GM12878 (cell line): ENCODE results near the gene APLP2. TPM values are rescaled to one million over a fixed set of nuclear protein-coding genes. Genes with fewer than 3 reads are reported as not detected.

ENCODE experiments used
- ATAC-seq: fragments of 200-7000 bp; cut with Tn5 transposase; 3 replicates; pipeline ENCODE4 v1.9.1; 2020; ENCODE audit warnings: mild to moderate bottlenecking, moderate library complexity
- BruUV-seq: library from RNA; stranded (reverse); fragments of 400-500 nt; replicated peaks from 2 replicates; lab custom pipeline; 2021; lab: Mats Ljungman, UMichigan
- CTCF ChIA-PET: fragments of 300-600 bp; sonication (Branson Sonifier 250); formaldehyde crosslinking; extraction: SDS; loops from one replicate; lab custom pipeline; 2021; ENCODE audit warnings: inconsistent platforms; lab: Yijun Ruan, JAX
- POLR2A ChIA-PET: fragments of 350-600 bp; formaldehyde crosslinking; extraction: SDS; loops from one replicate; lab custom pipeline; 2021; ENCODE audit warnings: inconsistent platforms; lab: Charles Lee
- RAD21 ChIA-PET: fragments of 300-600 bp; sonication (Branson Sonifier 250); formaldehyde crosslinking; loops from one replicate; lab custom pipeline; 2023; ENCODE audit warnings: antibody characterized with exemption; ENCODE audit not compliant: unreplicated experiment; lab: Charles Lee
- SMC1A ChIA-PET: fragments of 300-600 bp; sonication (Branson Sonifier 250); formaldehyde crosslinking; loops from one replicate; lab custom pipeline; 2023; ENCODE audit not compliant: unreplicated experiment, uncharacterized antibody; lab: Charles Lee
- DNase-seq: peaks from one replicate; pipeline ENCODE4 v3.0.0-alpha.2; 2011; ENCODE audit warnings: low read depth, low spot score
- FAIRE-seq: peaks from 3 replicates; lab custom pipeline; 2011; peaks lifted over from hg19 to GRCh38; lab: Jason Lieb, UNC
- H2AFZ ChIP-seq: 2 replicates; pipeline ENCODE4 v1.6.0; 2011; ENCODE audit warnings: low read depth, low read length, control low read depth; ENCODE audit not compliant: control insufficient read depth
- H3K27ac ChIP-seq: 2 replicates; pipeline ENCODE4 v1.5.1; 2011; ENCODE audit warnings: control low read depth; ENCODE audit not compliant: control insufficient read depth, insufficient read depth
- H3K27me3 ChIP-seq, 2 experiments: replicated peaks in 1 of 2; 2 replicates each; pipeline versions ENCODE4 v1.6.0 to v1.6.1; 2011; ENCODE audit warnings: low read length in 1 of 2; ENCODE audit not compliant: control insufficient read depth in 2 of 2, insufficient read depth in 2 of 2
- H3K36me3 ChIP-seq, 2 experiments: 2 replicates each; pipeline ENCODE4 v1.5.1; 2011; ENCODE audit warnings: low read length in 1 of 2; ENCODE audit not compliant: control insufficient read depth in 2 of 2, insufficient read depth in 2 of 2
- H3K4me1 ChIP-seq: 2 replicates; pipeline ENCODE4 v1.6.1; 2011; ENCODE audit warnings: mild to moderate bottlenecking, low read length, moderate library complexity, mixed read lengths; ENCODE audit not compliant: control insufficient read depth, insufficient read depth
- H3K4me2 ChIP-seq: 2 replicates; pipeline ENCODE4 v1.6.0; 2011; ENCODE audit warnings: control low read depth; ENCODE audit not compliant: control insufficient read depth, insufficient read depth
- H3K4me3 ChIP-seq: fragments of 200-600 bp; sonication (generic); 2 replicates; pipeline ENCODE4 v1.5.1; 2016
- H3K79me2 ChIP-seq: 2 replicates; pipeline ENCODE4 v1.6.0; 2011; ENCODE audit warnings: low read length; ENCODE audit not compliant: control insufficient read depth, insufficient read depth
- H3K9ac ChIP-seq: 2 replicates; pipeline ENCODE4 v1.8.0; 2011; ENCODE audit warnings: low read length, control low read depth, mixed read lengths; ENCODE audit not compliant: control insufficient read depth, insufficient read depth
- H3K9me3 ChIP-seq: replicated peaks from 3 replicates; pipeline ENCODE4 v1.5.1; 2011; ENCODE audit warnings: mild to moderate bottlenecking, low read length; ENCODE audit not compliant: control insufficient read depth, insufficient read depth
- H4K20me1 ChIP-seq: 2 replicates; pipeline ENCODE4 v1.6.0; 2011; ENCODE audit not compliant: control insufficient read depth, insufficient read depth
- BACH1 ChIP-seq: fragments of 450-650 bp; IDR thresholded peaks from 2 replicates; pipeline ENCODE4 v1.6.1; 2017; ENCODE audit warnings: mild to moderate bottlenecking, borderline replicate concordance
- CBFB ChIP-seq: IDR thresholded peaks from 2 replicates; pipeline ENCODE4 v1.6.1; 2016; ENCODE audit warnings: antibody characterized with exemption, low read depth
- CEBPZ ChIP-seq: fragments of 150-350 bp; IDR thresholded peaks from 2 replicates; pipeline ENCODE4 v1.6.1; 2016; ENCODE audit warnings: low read depth, low read length
- HDAC2 ChIP-seq: fragments of 200-600 bp; sonication (generic); IDR thresholded peaks from 2 replicates; pipeline ENCODE4 v1.6.1; 2017
- MEF2B ChIP-seq: fragments of 450-650 bp; IDR thresholded peaks from 2 replicates; pipeline ENCODE4 v1.6.1; 2018; ENCODE audit warnings: mild to moderate bottlenecking, moderate library complexity; ENCODE audit not compliant: partially characterized antibody, poor library complexity, severe bottlenecking
- RB1 ChIP-seq: fragments of 450-650 bp; formaldehyde crosslinking; IDR thresholded peaks from 2 replicates; pipeline ENCODE4 v1.6.1; 2017; ENCODE audit warnings: mild to moderate bottlenecking, borderline replicate concordance
- SPI1 ChIP-seq: IDR thresholded peaks from 2 replicates; pipeline ENCODE4 v1.6.1; 2011; ENCODE audit warnings: low read depth, mild to moderate bottlenecking, low read length, moderate library complexity, borderline replicate concordance; ENCODE audit not compliant: insufficient read depth
- TCF12 ChIP-seq: IDR thresholded peaks from 2 replicates; pipeline ENCODE4 v1.6.1; 2011; ENCODE audit warnings: low read depth, mild to moderate bottlenecking, low read length
- YBX1 ChIP-seq: fragments of 450-650 bp; IDR thresholded peaks from 2 replicates; pipeline ENCODE4 v1.6.1; 2016; ENCODE audit warnings: antibody characterized with exemption
- ZBTB4 ChIP-seq: fragments of 450-650 bp; formaldehyde crosslinking; IDR thresholded peaks from 2 replicates; pipeline ENCODE4 v1.4.0; 2022; ENCODE audit warnings: mild to moderate bottlenecking, moderate library complexity
- ZNF207 ChIP-seq: fragments of 450-650 bp; IDR thresholded peaks from 2 replicates; pipeline ENCODE4 v1.6.1; 2014; ENCODE audit warnings: antibody characterized with exemption, mild to moderate bottlenecking, borderline replicate concordance
- ZNF384 ChIP-seq: IDR thresholded peaks from 2 replicates; pipeline ENCODE4 v1.6.1; 2012; ENCODE audit warnings: low read depth, mild to moderate bottlenecking, low read length, improper control_type of control experiment, borderline replicate concordance
- WGBS: methylation state at CpG from one replicate; pipeline ENCODE4 v1.1.6; 2016; ENCODE audit warnings: low lambda C conversion rate; ENCODE audit not compliant: insufficient replicate concordance, insufficient coverage; ENCODE audit errors: missing lambda C conversion rate; 5-methylcytosine and 5-hydroxymethylcytosine counted together
- in situ Hi-C: fragments of 300-500 bp; cut with MboI; formaldehyde crosslinking; loops from 9 replicates; pipeline ENCODE4 v1.14.3; 2018; ENCODE audit warnings: mixed read lengths
- intact Hi-C: fragments of 100-400 bp; cut with micrococcal nuclease; formaldehyde crosslinking; loops from one replicate; pipeline ENCODE4 v1.14.2; 2022; ENCODE audit not compliant: unreplicated experiment
- polyA plus RNA-seq, 11 experiments: library from polyadenylated mRNA; depleted of rRNA in 4 of 11; unstranded in 6 of 11; stranded (reverse) in 5 of 11; fragments of >200 nt; fragmentation: Nextera tagmentation in 4 of 11; fragmentation: Illumina TruSeq in 1 of 11; extraction: Ambion mirVana in 4 of 11; extraction: Trizol in 1 of 11; gene quantifications; 1 replicate in 1 of 11; 2 replicates in 10 of 11; pipeline versions ENCODE4 v1.2.1 to v1.2.3, GENCODE V29; 2011 to 2016; ENCODE audit warnings: inconsistent platforms in 2 of 11, missing spikeins in 2 of 11, low read depth in 1 of 11
- total RNA-seq, 4 experiments: library from RNA; depleted of rRNA in 3 of 4; stranded (reverse); fragments of >200 nt in 3 of 4; fragmentation: Illumina TruSeq in 1 of 4; extraction: Trizol in 1 of 4; gene quantifications; 2 replicates each; pipeline versions ENCODE4 v1.2.1 to v1.2.3, GENCODE V29; 2013 to 2021
- TF ChIP-seq, protein P1 (sequence below): fragments of 450-650 bp; formaldehyde crosslinking; IDR thresholded peaks from 2 replicates; pipeline ENCODE4 v1.5.0; 2022; ENCODE audit warnings: mild to moderate bottlenecking, missing genetic modification characterization

APLP2 gene
- total and polyA plus RNA-seq, 10 of the 15 experiments (the other 5 are each of a cell fraction or from before 2014, with no cell fraction given): 2.3 to 38.8 (median 21.3) TPM

- in situ Hi-C loops (no loop called here), intact Hi-C loops (no loop called here)
- no peaks in the 10 kb centered on the region for H3K27me3 ChIP-seq
- ChIA-PET SMC1A (interaction anchor here (1.0 to 6.3 kb wide), 2 partner anchors 10 to 118 kb away, joined by 4 to 48 read pairs; no protein-coding TSS in a partner anchor), POLR2A (no interaction called here), CTCF (interaction anchor here (3.0 kb wide), 1 partner anchor 11 kb away, joined by 16 read pairs; no protein-coding TSS in a partner anchor), RAD21 (interaction anchor here (1.3 kb wide), 1 partner anchor 11 kb away, joined by 6 read pairs; no protein-coding TSS in a partner anchor)
- H3K4me3 ChIP-seq: no peak overlapping the region
- H3K9ac ChIP-seq: no peak overlapping the region
- H3K9me3 ChIP-seq: no peaks in the 10 kb centered on the region
- H3K79me2 ChIP-seq: no peaks in the 10 kb centered on the region
- no peak overlapping the region for H2AFZ ChIP-seq
- BruUV-seq: no TSS peak
- FAIRE-seq: no peak
- no peak overlapping the region for H3K4me2 ChIP-seq
- H3K36me3 ChIP-seq: peaks cover 0 to 3% of the 10 kb centered on the region in 2 experiments; a peak in 1 of 4 replicates
- 85% methylated on average over 5 of the region's 5 CpGs for WGBS
- no peak for ATAC-seq
- H3K27ac ChIP-seq: no peak overlapping the region
- no peak for DNase-seq
- H3K4me1 ChIP-seq: peaks cover 20% of the 10 kb centered on the region
- H4K20me1 ChIP-seq: no peaks in the 10 kb centered on the region
- no peak for TF ChIP-seq MEF2B
- no peak for TF ChIP-seq BACH1
- TF ChIP-seq RB1: no peak
- TF ChIP-seq TCF12: no peak
- no peak for TF ChIP-seq YBX1
- TF ChIP-seq SPI1: no peak
- TF ChIP-seq ZNF384: no peak
- TF ChIP-seq CBFB: no peak
- TF ChIP-seq, protein P1, sequence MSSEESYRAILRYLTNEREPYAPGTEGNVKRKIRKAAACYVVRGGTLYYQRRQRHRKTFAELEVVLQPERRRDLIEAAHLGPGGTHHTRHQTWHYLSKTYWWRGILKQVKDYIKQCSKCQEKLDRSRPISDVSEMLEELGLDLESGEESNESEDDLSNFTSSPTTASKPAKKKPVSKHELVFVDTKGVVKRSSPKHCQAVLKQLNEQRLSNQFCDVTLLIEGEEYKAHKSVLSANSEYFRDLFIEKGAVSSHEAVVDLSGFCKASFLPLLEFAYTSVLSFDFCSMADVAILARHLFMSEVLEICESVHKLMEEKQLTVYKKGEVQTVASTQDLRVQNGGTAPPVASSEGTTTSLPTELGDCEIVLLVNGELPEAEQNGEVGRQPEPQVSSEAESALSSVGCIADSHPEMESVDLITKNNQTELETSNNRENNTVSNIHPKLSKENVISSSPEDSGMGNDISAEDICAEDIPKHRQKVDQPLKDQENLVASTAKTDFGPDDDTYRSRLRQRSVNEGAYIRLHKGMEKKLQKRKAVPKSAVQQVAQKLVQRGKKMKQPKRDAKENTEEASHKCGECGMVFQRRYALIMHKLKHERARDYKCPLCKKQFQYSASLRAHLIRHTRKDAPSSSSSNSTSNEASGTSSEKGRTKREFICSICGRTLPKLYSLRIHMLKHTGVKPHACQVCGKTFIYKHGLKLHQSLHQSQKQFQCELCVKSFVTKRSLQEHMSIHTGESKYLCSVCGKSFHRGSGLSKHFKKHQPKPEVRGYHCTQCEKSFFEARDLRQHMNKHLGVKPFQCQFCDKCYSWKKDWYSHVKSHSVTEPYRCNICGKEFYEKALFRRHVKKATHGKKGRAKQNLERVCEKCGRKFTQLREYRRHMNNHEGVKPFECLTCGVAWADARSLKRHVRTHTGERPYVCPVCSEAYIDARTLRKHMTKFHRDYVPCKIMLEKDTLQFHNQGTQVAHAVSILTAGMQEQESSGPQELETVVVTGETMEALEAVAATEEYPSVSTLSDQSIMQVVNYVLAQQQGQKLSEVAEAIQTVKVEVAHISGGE: no peak
- TF ChIP-seq ZBTB4 (CRISPR knock-in tag): no peak
- TF ChIP-seq ZNF207: no peak
- no peak for TF ChIP-seq CEBPZ
- no peak for TF ChIP-seq HDAC2
These were observed 51.8 kb downstream of the APLP2 start for GRCh38 chr11:130121445-130121978.
